Esophagus squamous epithelium (tissue), 5 donors: ENCODE data around the gene AQP9. TPM values are rescaled to one million over a fixed set of nuclear protein-coding genes. Genes with fewer than 3 reads are reported as not detected.
"Not testable (repeated sequence)": the region's sequence is repeated elsewhere in the genome, so short reads cannot be mapped to it uniquely, and the experiment has no call there.

Experiments
- DNase-seq: peaks from one replicate; lab custom pipeline; 2025; lab: John Stamatoyannopoulos, UW
- H3K27ac ChIP-seq, 4 donors: fragments of 200-600 bp; sonication (generic); one replicate each; pipeline ENCODE4 v1.5.1; 2016 to 2019; ENCODE audit warnings: mild to moderate bottlenecking in 1 of 4
- H3K27me3 ChIP-seq, 4 donors: fragments of 200-600 bp; sonication (generic); 1 replicate in 3 of 4; 2 replicates in 1 of 4; pipeline versions ENCODE4 v1.5.1 to v1.6.0; 2017 to 2021; ENCODE audit warnings: antibody characterized with exemption in 1 of 4
- H3K36me3 ChIP-seq, 3 donors: fragments of 200-600 bp; sonication (generic); one replicate each; pipeline ENCODE4 v1.5.1; 2016 to 2019
- H3K4me1 ChIP-seq, 3 donors: fragments of 200-600 bp; sonication (generic); one replicate each; pipeline ENCODE4 v1.5.1; 2017 to 2019
- H3K4me3 ChIP-seq, 4 donors: fragments of 200-600 bp; sonication (generic); 1 replicate in 3 of 4; 2 replicates in 1 of 4; pipeline ENCODE4 v1.5.1; 2016 to 2019; ENCODE audit warnings: mild to moderate bottlenecking in 2 of 4, moderate library complexity in 1 of 4
- H3K9me3 ChIP-seq, 3 donors: fragments of 200-600 bp; sonication (generic); one replicate each; pipeline ENCODE4 v1.5.1; 2016 to 2019
- CTCF ChIP-seq, 6 experiments: fragments of 450-650 bp in 4 of 6; fragments of 200-600 bp in 2 of 6; sonication (generic) in 2 of 6; IDR thresholded peaks; one replicate each; pipeline ENCODE4 v1.5.1; 2016 to 2019; ENCODE audit warnings: antibody characterized with exemption in 6 of 6, mild to moderate bottlenecking in 4 of 6, moderate library complexity in 4 of 6
- POLR2A ChIP-seq, 4 donors: fragments of 450-650 bp; IDR thresholded peaks; one replicate each; pipeline ENCODE4 v1.6.1; 2017; ENCODE audit warnings: antibody characterized with exemption in 4 of 4, mild to moderate bottlenecking in 4 of 4, moderate library complexity in 3 of 4
- WGBS, 2 donors: methylation state at CpG; one replicate each; pipeline ENCODE4 v1.1.5; 2018; 5-methylcytosine and 5-hydroxymethylcytosine counted together
- intact Hi-C: fragments of 100-400 bp; cut with DNase I; formaldehyde crosslinking; loops from one replicate; pipeline ENCODE4 v1.15.0; 2022
- total RNA-seq, 4 donors: library from RNA; depleted of rRNA; stranded (reverse); fragments of >200 nt; gene quantifications; one replicate each; pipeline ENCODE4 v1.1.0, GENCODE V29; 2016
- donor health status: DM: yes; HTN: yes; CAD: no.

The AQP9 gene
- total RNA-seq, 4 donors from 2014 or later: 0.38 to 2.0 (median 1.9) TPM; not detected in 1

GRCh38 chr15:58109419-58109818, 28.8 kb upstream of the AQP9 start:
- Histone ChIP-seq H3K9me3 (no peaks in the 10 kb centered on the region), H3K4me3 (no peak overlapping the region), H3K4me1 (no peaks in the 10 kb centered on the region), H3K36me3 (no peaks in the 10 kb centered on the region), H3K27me3 (peaks cover 0 to 28% (median 0%) of the 10 kb centered on the region in 4 donors), H3K27ac (no peak overlapping the region)
- intact Hi-C loops: no loop called here
- 80 to 82% methylated on average over 3 of the region's 3 CpGs for WGBS, 2 donors
- no peak for TF ChIP-seq POLR2A (IDR thresholded peaks at IDR 0.05)
- TF ChIP-seq CTCF (IDR thresholded peaks at IDR 0.05): no peak
- no peak for DNase-seq

- Histone ChIP-seq H3K4me3 (no peak overlapping the region), H3K27ac (no peak overlapping the region), H3K9me3 (no peaks in the 10 kb centered on the region), H3K4me1 (no peaks in the 10 kb centered on the region), H3K36me3 (no peaks in the 10 kb centered on the region), H3K27me3 (peaks cover 0 to 28% (median 0%) of the 10 kb centered on the region in 4 donors)
- TF ChIP-seq POLR2A (IDR thresholded peaks at IDR 0.05): no peak
- no peak for TF ChIP-seq CTCF (IDR thresholded peaks at IDR 0.05)
- intact Hi-C loops: no loop called here
- DNase-seq: no peak
- 56 to 58% methylated on average over 6 of the region's 6 CpGs for WGBS, 2 donors
These were observed 27.0 kb upstream of the AQP9 start for GRCh38 chr15:58110999-58111717.

GRCh38 chr15:58111718-58112104, 26.5 kb upstream of the AQP9 start:
- Histone ChIP-seq H3K27me3 (peaks cover 0 to 28% (median 0%) of the 10 kb centered on the region in 4 donors), H3K27ac (no peak overlapping the region), H3K36me3 (no peaks in the 10 kb centered on the region), H3K9me3 (no peaks in the 10 kb centered on the region), H3K4me3 (no peak overlapping the region), H3K4me1 (no peaks in the 10 kb centered on the region)
- no peak for TF ChIP-seq CTCF (IDR thresholded peaks at IDR 0.05)
- 84 to 89% methylated on average over 5 of the region's 5 CpGs for WGBS, 2 donors
- no peak for DNase-seq
- intact Hi-C loops: no loop called here

GRCh38 chr15:58113358-58113757, 24.8 kb upstream of the AQP9 start:
- H3K36me3 ChIP-seq, H3K4me3 ChIP-seq, H3K9me3 ChIP-seq, DNase-seq, H3K4me1 ChIP-seq, H3K27ac ChIP-seq, intact Hi-C loops: not testable (repeated sequence)
- H3K27me3 ChIP-seq: peaks cover 0 to 18% (median 0%) of the 10 kb centered on the region in 4 donors
- 44 to 54% methylated on average over 5 of the region's 5 CpGs for WGBS, 2 donors

- Histone ChIP-seq H3K36me3 (no peaks in the 10 kb centered on the region), H3K4me3 (no peak overlapping the region), H3K9me3 (no peaks in the 10 kb centered on the region), H3K27ac (no peak overlapping the region), H3K4me1 (no peaks in the 10 kb centered on the region), H3K27me3 (peaks cover 0 to 10% (median 0%) of the 10 kb centered on the region in 4 donors)
- no peak for DNase-seq
- TF ChIP-seq POLR2A (IDR thresholded peaks at IDR 0.05) (no peak), CTCF (IDR thresholded peaks at IDR 0.05) (no peak)
- intact Hi-C loops: no loop called here
- 39 to 74% methylated on average over 2 to 3 of the region's 3 CpGs for WGBS, 2 donors
These were observed 23.8 kb upstream of the AQP9 start for GRCh38 chr15:58114388-58114787.
